GM12892 (cell line): ENCODE measurements around the gene DYNC1H1.

ENCODE experiments used
- POLR2A ChIP-seq: IDR thresholded peaks from 2 replicates; pipeline ENCODE4 v1.6.1; 2011; ENCODE audit warnings: low read depth, low read length, control low read depth
- TAF1 ChIP-seq: IDR thresholded peaks from 2 replicates; pipeline ENCODE4 v1.6.1; 2011; ENCODE audit warnings: low read depth, mild to moderate bottlenecking, control low read depth, low read length, borderline replicate concordance

- TF ChIP-seq TAF1 (no peak), POLR2A (no peak)
These were observed 79.1 kb downstream of the DYNC1H1 start for GRCh38 chr14:102043251-102044025.
